HEK293 (cell line): Measurements from ENCODE around the gene PHLDB2.

ENCODE experiments used
- IKZF3 ChIP-seq: fragments of 450-650 bp; IDR thresholded peaks from 2 replicates; pipeline ENCODE4 v1.5.0; 2018; ENCODE audit warnings: missing biosample characterization, mild to moderate bottlenecking, missing genetic modification characterization, moderate library complexity
- PBX3 ChIP-seq: sonication (generic); formaldehyde crosslinking; IDR thresholded peaks from 2 replicates; pipeline ENCODE4 v1.8.1; 2022; ENCODE audit warnings: mild to moderate bottlenecking, moderate library complexity, missing genetic modification reagents
- PRDM2 ChIP-seq: fragments of 450-650 bp; formaldehyde crosslinking; IDR thresholded peaks from 2 replicates; pipeline ENCODE4 v1.5.1; 2016; ENCODE audit warnings: missing biosample characterization, missing genetic modification characterization, borderline replicate concordance
- ZBTB6 ChIP-seq: fragments of 450-650 bp; formaldehyde crosslinking; IDR thresholded peaks from 2 replicates; pipeline ENCODE4 v1.5.1; 2017; ENCODE audit warnings: missing biosample characterization, missing genetic modification characterization
- ZBTB7A ChIP-seq: fragments of 450-650 bp; formaldehyde crosslinking; IDR thresholded peaks from 2 replicates; pipeline ENCODE4 v1.5.1; 2016; ENCODE audit warnings: low read depth, missing biosample characterization, missing genetic modification characterization
- ZNF138 ChIP-seq: fragments of 450-650 bp; formaldehyde crosslinking; IDR thresholded peaks from 2 replicates; pipeline ENCODE4 v1.5.1; 2016; ENCODE audit warnings: missing biosample characterization, missing genetic modification characterization, borderline replicate concordance
- ZNF175 ChIP-seq: fragments of 450-650 bp; formaldehyde crosslinking; IDR thresholded peaks from 2 replicates; pipeline ENCODE4 v1.5.1; 2016; ENCODE audit warnings: missing biosample characterization, missing genetic modification characterization
- ZNF23 ChIP-seq: fragments of 450-650 bp; formaldehyde crosslinking; IDR thresholded peaks from 2 replicates; pipeline ENCODE4 v1.5.1; 2016; ENCODE audit warnings: missing biosample characterization, missing genetic modification characterization, borderline replicate concordance
- ZNF324 ChIP-seq: fragments of 450-650 bp; formaldehyde crosslinking; IDR thresholded peaks from 2 replicates; pipeline ENCODE4 v1.5.1; 2016; ENCODE audit warnings: missing biosample characterization, missing genetic modification characterization
- ZNF37A ChIP-seq: fragments of 450-650 bp; IDR thresholded peaks from 2 replicates; pipeline ENCODE4 v1.5.1; 2018; ENCODE audit warnings: missing biosample characterization, missing genetic modification characterization
- ZNF510 ChIP-seq: fragments of 450-650 bp; formaldehyde crosslinking; IDR thresholded peaks from 2 replicates; pipeline ENCODE4 v1.5.1; 2018; ENCODE audit warnings: mild to moderate bottlenecking, missing genetic modification characterization, missing biosample characterization; ENCODE audit not compliant: insufficient replicate concordance
- ZNF560 ChIP-seq: fragments of 450-650 bp; formaldehyde crosslinking; IDR thresholded peaks from 2 replicates; pipeline ENCODE4 v1.5.1; 2017; ENCODE audit warnings: missing biosample characterization, missing genetic modification characterization, borderline replicate concordance
- ZNF623 ChIP-seq: fragments of 450-650 bp; formaldehyde crosslinking; IDR thresholded peaks from 2 replicates; pipeline ENCODE4 v1.5.1; 2016; ENCODE audit warnings: missing biosample characterization, missing genetic modification characterization
- ZNF670 ChIP-seq: fragments of 450-650 bp; formaldehyde crosslinking; IDR thresholded peaks from 2 replicates; pipeline ENCODE4 v1.5.1; 2016; ENCODE audit warnings: missing biosample characterization, missing genetic modification characterization, low read depth
- ZNF830 ChIP-seq: fragments of 450-650 bp; IDR thresholded peaks from 2 replicates; pipeline ENCODE4 v1.5.0; 2018; ENCODE audit warnings: missing biosample characterization, missing genetic modification characterization, low read depth, mild to moderate bottlenecking, moderate library complexity
- ZXDB ChIP-seq: fragments of 450-650 bp; formaldehyde crosslinking; IDR thresholded peaks from 2 replicates; pipeline ENCODE4 v1.5.1; 2016; ENCODE audit warnings: missing biosample characterization, missing genetic modification characterization
- TF ChIP-seq, protein P1 (sequence below): fragments of 450-650 bp; formaldehyde crosslinking; IDR thresholded peaks from 2 replicates; pipeline ENCODE4 v1.5.1; 2016; ENCODE audit warnings: missing biosample characterization, missing genetic modification characterization
- TF ChIP-seq, protein P2 (sequence below): fragments of 450-650 bp; formaldehyde crosslinking; conservative IDR thresholded peaks from 2 replicates; pipeline ENCODE4 v1.5.1; 2016; ENCODE audit warnings: low read depth, missing biosample characterization, missing genetic modification characterization
- TF ChIP-seq, protein P3 (sequence below): fragments of 450-650 bp; formaldehyde crosslinking; IDR thresholded peaks from 2 replicates; pipeline ENCODE4 v1.5.1; 2016; ENCODE audit warnings: missing biosample characterization, missing genetic modification characterization
- TF ChIP-seq, protein P4 (sequence below): fragments of 450-650 bp; formaldehyde crosslinking; optimal IDR thresholded peaks from 2 replicates; pipeline ENCODE3; 2016; ENCODE audit warnings: missing biosample characterization, mild to moderate bottlenecking, missing genetic modification characterization
- TF ChIP-seq, protein P5 (sequence below): fragments of 450-650 bp; IDR thresholded peaks from 2 replicates; pipeline ENCODE4 v1.5.1; 2018; ENCODE audit warnings: missing biosample characterization, mild to moderate bottlenecking, missing genetic modification characterization

Gene PHLDB2

DNA sequence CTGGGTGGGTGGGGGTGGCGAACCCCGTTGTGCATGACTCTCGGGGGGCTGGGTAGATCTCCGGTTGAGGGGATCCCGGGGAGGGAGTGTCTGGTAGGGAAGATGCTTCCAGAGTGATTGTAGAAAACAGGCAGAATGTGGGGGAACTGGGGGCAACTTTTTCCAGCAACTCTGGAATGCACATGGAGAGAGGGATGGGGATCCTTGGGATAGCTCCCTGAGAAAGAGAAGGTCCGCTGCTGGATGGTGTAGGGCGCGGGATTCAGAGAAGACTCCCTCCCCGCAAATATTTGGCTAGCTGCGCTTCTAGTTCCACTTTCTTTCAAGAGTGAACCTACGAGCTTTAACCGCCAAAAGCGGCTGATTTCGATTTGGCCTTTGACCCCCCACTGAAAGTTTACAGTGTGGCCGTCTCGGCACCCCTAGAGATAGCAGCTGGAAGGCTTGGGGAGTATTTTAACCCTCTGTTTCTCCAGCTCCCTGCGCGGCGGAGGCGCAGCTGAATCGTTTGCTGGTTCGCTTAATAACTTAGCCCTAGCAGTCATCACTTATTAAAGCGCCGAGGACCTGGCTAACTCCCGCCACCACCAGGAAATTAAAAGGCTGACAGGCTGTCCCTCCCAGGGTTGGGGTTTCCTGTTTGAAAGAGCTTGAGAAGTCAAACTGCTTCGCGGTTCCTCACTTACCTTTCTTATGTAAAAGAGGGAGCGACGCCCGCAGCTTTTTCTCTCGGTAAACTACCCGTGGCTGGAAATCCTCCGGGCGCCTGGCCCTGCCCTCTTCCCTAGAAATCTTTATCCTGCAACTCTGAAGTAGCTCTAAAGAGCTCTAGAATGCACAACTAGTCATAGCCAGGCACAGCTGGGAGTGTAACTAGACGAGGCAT, 1.2 kb downstream of the PHLDB2 start (continued):
- TF ChIP-seq, protein P1, sequence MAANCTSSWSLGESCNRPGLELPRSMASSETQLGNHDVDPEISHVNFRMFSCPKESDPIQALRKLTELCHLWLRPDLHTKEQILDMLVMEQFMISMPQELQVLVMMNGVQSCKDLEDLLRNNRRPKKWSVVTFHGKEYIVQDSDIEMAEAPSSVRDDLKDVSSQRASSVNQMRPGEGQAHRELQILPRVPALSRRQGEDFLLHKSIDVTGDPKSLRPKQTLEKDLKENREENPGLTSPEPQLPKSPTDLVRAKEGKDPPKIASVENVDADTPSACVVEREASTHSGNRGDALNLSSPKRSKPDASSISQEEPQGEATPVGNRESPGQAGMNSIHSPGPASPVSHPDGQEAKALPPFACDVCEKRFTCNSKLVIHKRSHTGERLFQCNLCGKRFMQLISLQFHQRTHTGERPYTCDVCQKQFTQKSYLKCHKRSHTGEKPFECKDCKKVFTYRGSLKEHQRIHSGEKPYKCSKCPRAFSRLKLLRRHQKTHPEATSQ (tag by site-specific recombination), result no peak
- TF ChIP-seq ZNF324, result no peak
- TF ChIP-seq ZXDB (tag by site-specific recombination), result no peak
- TF ChIP-seq, protein P2, sequence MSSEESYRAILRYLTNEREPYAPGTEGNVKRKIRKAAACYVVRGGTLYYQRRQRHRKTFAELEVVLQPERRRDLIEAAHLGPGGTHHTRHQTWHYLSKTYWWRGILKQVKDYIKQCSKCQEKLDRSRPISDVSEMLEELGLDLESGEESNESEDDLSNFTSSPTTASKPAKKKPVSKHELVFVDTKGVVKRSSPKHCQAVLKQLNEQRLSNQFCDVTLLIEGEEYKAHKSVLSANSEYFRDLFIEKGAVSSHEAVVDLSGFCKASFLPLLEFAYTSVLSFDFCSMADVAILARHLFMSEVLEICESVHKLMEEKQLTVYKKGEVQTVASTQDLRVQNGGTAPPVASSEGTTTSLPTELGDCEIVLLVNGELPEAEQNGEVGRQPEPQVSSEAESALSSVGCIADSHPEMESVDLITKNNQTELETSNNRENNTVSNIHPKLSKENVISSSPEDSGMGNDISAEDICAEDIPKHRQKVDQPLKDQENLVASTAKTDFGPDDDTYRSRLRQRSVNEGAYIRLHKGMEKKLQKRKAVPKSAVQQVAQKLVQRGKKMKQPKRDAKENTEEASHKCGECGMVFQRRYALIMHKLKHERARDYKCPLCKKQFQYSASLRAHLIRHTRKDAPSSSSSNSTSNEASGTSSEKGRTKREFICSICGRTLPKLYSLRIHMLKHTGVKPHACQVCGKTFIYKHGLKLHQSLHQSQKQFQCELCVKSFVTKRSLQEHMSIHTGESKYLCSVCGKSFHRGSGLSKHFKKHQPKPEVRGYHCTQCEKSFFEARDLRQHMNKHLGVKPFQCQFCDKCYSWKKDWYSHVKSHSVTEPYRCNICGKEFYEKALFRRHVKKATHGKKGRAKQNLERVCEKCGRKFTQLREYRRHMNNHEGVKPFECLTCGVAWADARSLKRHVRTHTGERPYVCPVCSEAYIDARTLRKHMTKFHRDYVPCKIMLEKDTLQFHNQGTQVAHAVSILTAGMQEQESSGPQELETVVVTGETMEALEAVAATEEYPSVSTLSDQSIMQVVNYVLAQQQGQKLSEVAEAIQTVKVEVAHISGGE, result no peak
- TF ChIP-seq ZNF560 (tag by site-specific recombination), result no peak
- TF ChIP-seq, protein P3, sequence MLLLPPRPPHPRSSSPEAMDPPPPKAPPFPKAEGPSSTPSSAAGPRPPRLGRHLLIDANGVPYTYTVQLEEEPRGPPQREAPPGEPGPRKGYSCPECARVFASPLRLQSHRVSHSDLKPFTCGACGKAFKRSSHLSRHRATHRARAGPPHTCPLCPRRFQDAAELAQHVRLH (tag by site-specific recombination), result no peak
- no peak for TF ChIP-seq ZNF37A (tag by site-specific recombination)
- no peak for TF ChIP-seq ZBTB6 (tag by site-specific recombination)
- TF ChIP-seq PRDM2 (tag by site-specific recombination), result no peak
- no peak for TF ChIP-seq ZNF830 (tag by site-specific recombination)
- TF ChIP-seq PBX3, result no peak
- TF ChIP-seq, protein P4, sequence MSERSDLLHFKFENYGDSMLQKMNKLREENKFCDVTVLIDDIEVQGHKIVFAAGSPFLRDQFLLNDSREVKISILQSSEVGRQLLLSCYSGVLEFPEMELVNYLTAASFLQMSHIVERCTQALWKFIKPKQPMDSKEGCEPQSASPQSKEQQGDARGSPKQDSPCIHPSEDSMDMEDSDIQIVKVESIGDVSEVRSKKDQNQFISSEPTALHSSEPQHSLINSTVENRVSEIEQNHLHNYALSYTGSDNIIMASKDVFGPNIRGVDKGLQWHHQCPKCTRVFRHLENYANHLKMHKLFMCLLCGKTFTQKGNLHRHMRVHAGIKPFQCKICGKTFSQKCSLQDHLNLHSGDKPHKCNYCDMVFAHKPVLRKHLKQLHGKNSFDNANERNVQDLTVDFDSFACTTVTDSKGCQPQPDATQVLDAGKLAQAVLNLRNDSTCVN, result no peak
- no peak for TF ChIP-seq ZNF23 (tag by site-specific recombination)
- TF ChIP-seq, protein P5, sequence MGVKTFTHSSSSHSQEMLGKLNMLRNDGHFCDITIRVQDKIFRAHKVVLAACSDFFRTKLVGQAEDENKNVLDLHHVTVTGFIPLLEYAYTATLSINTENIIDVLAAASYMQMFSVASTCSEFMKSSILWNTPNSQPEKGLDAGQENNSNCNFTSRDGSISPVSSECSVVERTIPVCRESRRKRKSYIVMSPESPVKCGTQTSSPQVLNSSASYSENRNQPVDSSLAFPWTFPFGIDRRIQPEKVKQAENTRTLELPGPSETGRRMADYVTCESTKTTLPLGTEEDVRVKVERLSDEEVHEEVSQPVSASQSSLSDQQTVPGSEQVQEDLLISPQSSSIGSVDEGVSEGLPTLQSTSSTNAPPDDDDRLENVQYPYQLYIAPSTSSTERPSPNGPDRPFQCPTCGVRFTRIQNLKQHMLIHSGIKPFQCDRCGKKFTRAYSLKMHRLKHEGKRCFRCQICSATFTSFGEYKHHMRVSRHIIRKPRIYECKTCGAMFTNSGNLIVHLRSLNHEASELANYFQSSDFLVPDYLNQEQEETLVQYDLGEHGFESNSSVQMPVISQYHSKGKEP (tag by site-specific recombination), result 0 out of 2 replicates have a peak, but pooled peaks have one; percentile 47
- TF ChIP-seq ZNF175, result no peak
- no peak for TF ChIP-seq ZBTB7A
- no peak for TF ChIP-seq ZNF138 (tag by site-specific recombination)
- TF ChIP-seq ZNF510 (tag by site-specific recombination), result no peak
- no peak for TF ChIP-seq ZNF623 (tag by site-specific recombination)
- no peak for TF ChIP-seq ZNF670 (tag by site-specific recombination)
- peak; percentile 78 for TF ChIP-seq IKZF3 (tag by site-specific recombination)
